Placental epithelial cell (primary cell): ENCODE data around the gene TENT4A. TPM values are rescaled to one million over a fixed set of nuclear protein-coding genes. Genes with fewer than 3 reads are reported as not detected.

ENCODE experiments used
- total RNA-seq: library from RNA; depleted of rRNA; stranded (reverse); fragments of >200 nt; gene quantifications from 2 replicates; pipeline ENCODE4 v1.2.3, GENCODE V29; 2012

The TENT4A gene
- 19.7 and 25.1 TPM in 2 replicates for total RNA-seq

GRCh38 chr5:6713274-6714225, at the start of gene TENT4A:
TENT4A (plus strand) TSS chr5:6713432; CDS start chr5:6713984, 552 bp downstream.

Other genes starting within 250 kb of the TENT4A start
- gene NSUN2, start 80.4 kb upstream of the TENT4A start, total RNA-seq: 30.6 and 35.7 TPM in 2 replicates
- gene SRD5A1, start 80.0 kb upstream of the TENT4A start, total RNA-seq: 8.2 and 41.0 TPM in 2 replicates